Fibroblast of villous mesenchyme (primary cell): Measurements from ENCODE around the gene OPN1MW2. TPM values are rescaled to one million over a fixed set of nuclear protein-coding genes. Genes with fewer than 3 reads are reported as not detected.
"Not testable (repeated sequence)": the region's sequence is repeated elsewhere in the genome, so short reads cannot be mapped to it uniquely, and the experiment has no call there.

ENCODE experiments used
- DNase-seq: peaks from one replicate; pipeline ENCODE4 v3.0.0-alpha.2; 2010; ENCODE audit warnings: low read depth
- H3K4me3 ChIP-seq: 2 replicates; pipeline ENCODE4 v1.5.1; 2011; ENCODE audit warnings: low read depth, mild to moderate bottlenecking, low read length
- total RNA-seq: library from RNA; depleted of rRNA; stranded (reverse); fragments of >200 nt; gene quantifications from 2 replicates; pipeline ENCODE4 v1.2.3, GENCODE V29; 2012

OPN1MW2 gene
- total RNA-seq, 1 donor, result not detected

DNA sequence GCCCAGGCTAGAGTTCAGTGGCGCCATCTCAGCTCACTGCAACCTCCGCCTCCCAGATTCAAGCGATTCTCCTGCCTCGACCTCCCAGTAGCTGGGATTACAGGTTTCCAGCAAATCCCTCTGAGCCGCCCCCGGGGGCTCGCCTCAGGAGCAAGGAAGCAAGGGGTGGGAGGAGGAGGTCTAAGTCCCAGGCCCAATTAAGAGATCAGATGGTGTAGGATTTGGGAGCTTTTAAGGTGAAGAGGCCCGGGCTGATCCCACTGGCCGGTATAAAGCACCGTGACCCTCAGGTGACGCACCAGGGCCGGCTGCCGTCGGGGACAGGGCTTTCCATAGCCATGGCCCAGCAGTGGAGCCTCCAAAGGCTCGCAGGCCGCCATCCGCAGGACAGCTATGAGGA lies 37.7 kb downstream of the OPN1MW2 start, which contains the start of gene OPN1MW3:
OPN1MW3 (plus strand) TSS at position 301 of the 400 bp plus-strand sequence; CDS start at position 339, 38 bp downstream.
- not testable (repeated sequence) for H3K4me3 ChIP-seq, DNase-seq

DNA sequence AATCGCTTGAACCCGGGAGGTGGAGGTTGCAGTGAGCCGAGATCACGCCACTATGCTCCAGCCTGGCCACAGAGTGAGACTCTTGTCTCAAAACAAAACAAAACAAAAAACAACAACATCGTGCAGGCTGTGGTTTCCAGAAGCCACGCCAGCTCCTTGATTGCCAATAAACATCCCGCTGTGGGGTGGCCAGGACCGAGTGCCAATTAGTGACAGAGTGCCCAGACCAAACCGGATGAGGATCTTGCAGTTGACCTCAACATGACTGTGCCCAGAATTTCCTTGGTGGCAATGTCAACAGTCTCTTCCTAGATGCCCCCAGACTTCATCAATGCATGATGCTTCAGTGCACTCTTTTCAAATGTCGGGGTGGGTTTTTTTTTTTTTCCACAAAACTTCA lies 39.2 kb downstream of the OPN1MW2 start:
- not testable (repeated sequence) for H3K4me3 ChIP-seq, DNase-seq

DNA sequence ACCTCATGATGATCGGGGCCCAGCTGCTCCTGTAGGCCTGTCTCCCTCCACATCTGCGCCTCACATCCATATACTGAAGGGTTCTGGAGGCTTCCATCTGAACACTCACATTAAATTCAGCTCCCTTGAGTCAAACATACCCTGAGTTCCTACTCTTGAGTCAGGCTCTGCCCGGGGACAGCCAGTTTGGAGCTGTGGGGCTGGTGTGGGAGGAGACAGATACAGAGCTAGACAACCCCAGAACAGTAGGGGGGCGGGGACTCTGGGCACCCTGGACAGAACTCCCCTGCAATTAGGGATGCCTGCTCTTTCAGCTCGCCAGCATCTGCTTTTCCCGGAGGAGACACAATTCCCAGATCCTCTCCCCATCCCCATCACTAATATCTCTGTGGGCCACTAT lies 43.5 kb downstream of the OPN1MW2 start:
- H3K4me3 ChIP-seq, DNase-seq: not testable (repeated sequence)

DNA sequence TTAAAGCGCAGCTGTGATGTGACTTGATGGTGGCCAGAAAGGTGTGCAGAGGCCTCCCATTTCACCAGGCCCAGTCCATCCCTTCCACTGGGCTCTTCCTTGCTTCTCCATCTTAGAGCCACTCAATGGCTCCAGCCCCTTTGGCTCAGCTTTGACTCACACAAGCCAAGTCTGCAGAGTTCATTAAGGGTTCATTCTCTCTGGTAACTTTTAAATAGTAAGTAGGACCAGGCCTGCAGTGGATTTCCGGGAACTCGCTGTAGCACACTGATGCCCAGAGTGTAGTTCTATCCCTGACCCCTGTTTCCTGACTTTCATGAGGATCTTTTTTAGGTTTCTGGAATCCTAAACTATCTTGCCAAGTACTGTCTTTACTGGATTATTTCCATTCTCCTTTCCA lies 49.7 kb downstream of the OPN1MW2 start:
- DNase-seq, H3K4me3 ChIP-seq: not testable (repeated sequence)

Other genes starting within 250 kb of the OPN1MW2 start
- gene HCFC1, start 247.9 kb upstream of the OPN1MW2 start, total RNA-seq, result 28.1 and 28.3 TPM in 2 replicates
- gene TMEM187, start 247.0 kb upstream of the OPN1MW2 start, total RNA-seq, result 5.2 and 7.1 TPM in 2 replicates
- 62.6 and 102 TPM in 2 replicates for gene IRAK1, start 199.9 kb upstream of the OPN1MW2 start, total RNA-seq
- 25.1 and 28.5 TPM in 2 replicates for gene MECP2, start 122.0 kb upstream of the OPN1MW2 start, total RNA-seq
- gene OPN1LW, start 75.5 kb upstream of the OPN1MW2 start, total RNA-seq, result not detected in 2 replicates
- gene OPN1MW, start 37.2 kb upstream of the OPN1MW2 start, total RNA-seq, result not detected in 2 replicates
- not detected in 2 replicates for gene OPN1MW3, start 37.8 kb downstream of the OPN1MW2 start, total RNA-seq
- gene TEX28, start 75.4 kb downstream of the OPN1MW2 start, total RNA-seq, result not detected in 2 replicates
- gene TKTL1, start 76.0 kb downstream of the OPN1MW2 start, total RNA-seq, result not detected in 2 replicates
- gene FLNA, start 154.9 kb downstream of the OPN1MW2 start, total RNA-seq, result 3,767 and 4,290 TPM in 2 replicates
- gene EMD, start 159.5 kb downstream of the OPN1MW2 start, total RNA-seq, result 34.5 and 35.1 TPM in 2 replicates
- gene RPL10, start 178.6 kb downstream of the OPN1MW2 start, total RNA-seq, result 1,310 and 1,322 TPM in 2 replicates
- gene DNASE1L1, start 189.5 kb downstream of the OPN1MW2 start, total RNA-seq, result 45.4 and 53.5 TPM in 2 replicates
- gene TAFAZZIN, start 191.8 kb downstream of the OPN1MW2 start, total RNA-seq, result 15.5 and 17.4 TPM in 2 replicates
- gene ATP6AP1, start 208.9 kb downstream of the OPN1MW2 start, total RNA-seq, result 72.5 and 91.8 TPM in 2 replicates
- gene GDI1, start 217.4 kb downstream of the OPN1MW2 start, total RNA-seq, result 81.8 and 106 TPM in 2 replicates
- gene FAM50A, start 224.4 kb downstream of the OPN1MW2 start, total RNA-seq, result 44.9 and 54.4 TPM in 2 replicates
- 16.8 and 26.8 TPM in 2 replicates for gene PLXNA3, start 238.5 kb downstream of the OPN1MW2 start, total RNA-seq